ENCODE data around the gene ADAMTS19.

ADAMTS19 gene

DNA sequence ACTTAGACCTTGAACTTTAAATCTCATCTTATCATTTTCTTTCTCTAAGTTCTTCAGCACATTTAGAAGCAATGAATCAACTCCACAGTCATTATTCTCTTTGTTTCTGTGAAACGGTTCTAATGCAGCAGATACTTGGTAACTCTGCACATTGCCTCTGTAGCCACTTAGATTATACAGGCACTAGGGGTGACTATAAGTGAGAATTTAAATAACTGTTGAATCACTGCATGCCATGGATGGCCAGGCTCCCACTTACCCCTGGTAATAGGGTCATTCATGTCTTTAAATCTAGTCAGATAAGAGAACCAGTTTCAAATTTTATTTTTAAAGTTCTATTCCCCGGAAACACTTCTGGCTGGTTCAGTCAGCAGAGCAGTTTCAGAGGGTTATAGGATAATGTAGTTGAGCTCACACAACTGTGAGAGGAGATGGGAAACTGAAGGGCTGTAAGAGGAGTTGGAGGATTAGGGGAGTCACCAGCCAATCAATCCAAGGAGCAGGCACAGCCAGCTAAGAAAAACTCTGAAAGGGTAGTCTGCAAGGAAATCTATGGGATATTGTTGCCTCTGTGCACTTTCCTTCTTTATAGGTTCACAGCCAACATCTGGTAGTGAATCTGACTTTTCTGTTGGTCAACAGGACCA is 283.6 kb downstream of the ADAMTS19 start:
- H3K4me3 ChIP-seq (ENCODE audit: low read depth, low read length) = no peak overlapping the region
- TF ChIP-seq, protein P1, sequence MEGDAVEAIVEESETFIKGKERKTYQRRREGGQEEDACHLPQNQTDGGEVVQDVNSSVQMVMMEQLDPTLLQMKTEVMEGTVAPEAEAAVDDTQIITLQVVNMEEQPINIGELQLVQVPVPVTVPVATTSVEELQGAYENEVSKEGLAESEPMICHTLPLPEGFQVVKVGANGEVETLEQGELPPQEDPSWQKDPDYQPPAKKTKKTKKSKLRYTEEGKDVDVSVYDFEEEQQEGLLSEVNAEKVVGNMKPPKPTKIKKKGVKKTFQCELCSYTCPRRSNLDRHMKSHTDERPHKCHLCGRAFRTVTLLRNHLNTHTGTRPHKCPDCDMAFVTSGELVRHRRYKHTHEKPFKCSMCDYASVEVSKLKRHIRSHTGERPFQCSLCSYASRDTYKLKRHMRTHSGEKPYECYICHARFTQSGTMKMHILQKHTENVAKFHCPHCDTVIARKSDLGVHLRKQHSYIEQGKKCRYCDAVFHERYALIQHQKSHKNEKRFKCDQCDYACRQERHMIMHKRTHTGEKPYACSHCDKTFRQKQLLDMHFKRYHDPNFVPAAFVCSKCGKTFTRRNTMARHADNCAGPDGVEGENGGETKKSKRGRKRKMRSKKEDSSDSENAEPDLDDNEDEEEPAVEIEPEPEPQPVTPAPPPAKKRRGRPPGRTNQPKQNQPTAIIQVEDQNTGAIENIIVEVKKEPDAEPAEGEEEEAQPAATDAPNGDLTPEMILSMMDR (IDR thresholded peaks at IDR 0.05; ENCODE audit: low read depth, low read length) = no peak

DNA sequence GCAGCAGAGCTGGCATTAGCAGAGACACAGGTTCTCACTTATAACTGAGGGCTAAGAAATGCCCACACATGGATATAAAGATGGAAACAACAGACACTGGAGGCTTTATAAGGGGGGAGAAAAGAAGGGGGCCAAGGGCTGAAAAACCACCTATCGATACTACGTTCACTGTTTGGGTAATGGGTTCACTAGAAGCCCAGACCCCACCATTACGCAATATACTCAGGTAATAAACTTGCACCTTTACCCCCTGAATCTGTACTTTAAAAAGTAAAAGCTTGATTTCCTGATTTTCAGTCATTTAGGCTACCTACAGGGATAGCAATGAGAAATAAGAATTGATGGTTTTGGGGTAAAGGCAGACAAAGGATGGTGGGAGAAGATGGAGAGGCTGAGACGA is 285.9 kb downstream of the ADAMTS19 start:
- TF ChIP-seq, protein P1 (IDR thresholded peaks at IDR 0.05; ENCODE audit: low read depth, low read length) = no peak
- no peak overlapping the region for H3K4me3 ChIP-seq (ENCODE audit: low read depth, low read length)

DNA sequence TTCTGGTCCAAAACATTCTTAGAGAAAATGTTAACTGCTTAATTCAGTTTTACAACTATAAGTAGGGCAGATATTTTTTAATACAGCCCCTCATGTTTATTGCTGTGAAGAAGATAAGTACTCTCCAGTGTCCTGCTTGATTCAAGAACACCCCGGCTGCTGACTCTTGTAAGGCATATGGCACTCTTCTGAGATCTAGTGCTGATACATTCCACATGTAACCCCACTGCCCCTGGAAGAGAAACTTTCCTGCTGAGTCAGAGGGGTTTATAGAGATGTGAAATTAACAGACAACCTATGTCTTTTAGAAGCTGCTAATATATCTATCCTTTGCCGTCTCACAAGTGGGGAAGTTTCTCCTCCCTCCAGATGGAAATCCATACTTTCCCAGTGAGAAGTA is 286.8 kb downstream of the ADAMTS19 start:
- TF ChIP-seq, protein P1 (IDR thresholded peaks at IDR 0.05; ENCODE audit: low read depth, low read length) = no peak
- no peak overlapping the region for H3K4me3 ChIP-seq (ENCODE audit: low read depth, low read length)

DNA sequence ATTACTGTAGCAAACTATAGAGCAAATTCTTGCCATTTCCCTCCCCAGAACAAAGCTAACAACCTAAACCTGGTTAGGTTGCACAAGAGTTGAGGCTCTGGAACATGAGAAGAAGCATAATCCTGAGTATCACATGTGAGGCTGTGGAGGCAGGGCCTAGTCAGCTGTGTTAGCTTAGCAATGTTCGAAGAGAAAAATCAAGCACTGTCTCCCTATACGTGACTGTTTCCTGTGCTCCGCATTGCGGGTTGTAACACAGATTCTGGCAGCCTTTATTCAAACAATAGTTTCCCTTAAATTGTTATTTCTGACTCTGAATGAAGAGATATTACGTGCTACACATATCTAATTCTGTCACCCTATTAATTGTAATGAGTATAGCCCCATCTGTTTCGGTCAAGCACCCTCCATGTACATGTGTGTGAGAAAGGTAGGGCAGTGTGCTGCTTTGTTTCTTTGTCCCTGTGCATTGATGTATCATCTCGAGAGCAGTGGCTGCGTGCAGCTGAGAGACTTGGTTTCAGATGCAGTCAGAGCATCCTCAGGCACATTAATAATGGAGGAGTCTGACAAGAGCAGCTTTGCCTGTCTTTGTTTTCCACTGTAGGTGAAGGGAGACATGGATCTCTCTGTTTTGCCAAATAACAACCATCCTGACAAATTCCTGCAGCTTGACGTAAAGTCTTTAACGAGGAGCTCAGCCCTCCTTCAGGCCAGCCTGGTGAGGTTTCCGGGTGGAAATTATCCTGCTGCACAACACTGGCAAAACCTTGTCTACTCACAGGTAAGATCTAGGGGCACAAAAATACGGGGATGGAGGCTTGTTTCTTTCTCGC is 287.7 kb downstream of the ADAMTS19 start, which contains the start of gene MINAR2:
Gene MINAR2 (plus strand): TSS at position 523 of the 836 bp plus-strand sequence. CDS start 97 bp downstream, at position 620.
- no peak within 1 kb of the TSS for H3K4me3 ChIP-seq (ENCODE audit: low read depth, low read length)
- TF ChIP-seq, protein P1 (IDR thresholded peaks at IDR 0.05; ENCODE audit: low read depth, low read length) = no peak

DNA sequence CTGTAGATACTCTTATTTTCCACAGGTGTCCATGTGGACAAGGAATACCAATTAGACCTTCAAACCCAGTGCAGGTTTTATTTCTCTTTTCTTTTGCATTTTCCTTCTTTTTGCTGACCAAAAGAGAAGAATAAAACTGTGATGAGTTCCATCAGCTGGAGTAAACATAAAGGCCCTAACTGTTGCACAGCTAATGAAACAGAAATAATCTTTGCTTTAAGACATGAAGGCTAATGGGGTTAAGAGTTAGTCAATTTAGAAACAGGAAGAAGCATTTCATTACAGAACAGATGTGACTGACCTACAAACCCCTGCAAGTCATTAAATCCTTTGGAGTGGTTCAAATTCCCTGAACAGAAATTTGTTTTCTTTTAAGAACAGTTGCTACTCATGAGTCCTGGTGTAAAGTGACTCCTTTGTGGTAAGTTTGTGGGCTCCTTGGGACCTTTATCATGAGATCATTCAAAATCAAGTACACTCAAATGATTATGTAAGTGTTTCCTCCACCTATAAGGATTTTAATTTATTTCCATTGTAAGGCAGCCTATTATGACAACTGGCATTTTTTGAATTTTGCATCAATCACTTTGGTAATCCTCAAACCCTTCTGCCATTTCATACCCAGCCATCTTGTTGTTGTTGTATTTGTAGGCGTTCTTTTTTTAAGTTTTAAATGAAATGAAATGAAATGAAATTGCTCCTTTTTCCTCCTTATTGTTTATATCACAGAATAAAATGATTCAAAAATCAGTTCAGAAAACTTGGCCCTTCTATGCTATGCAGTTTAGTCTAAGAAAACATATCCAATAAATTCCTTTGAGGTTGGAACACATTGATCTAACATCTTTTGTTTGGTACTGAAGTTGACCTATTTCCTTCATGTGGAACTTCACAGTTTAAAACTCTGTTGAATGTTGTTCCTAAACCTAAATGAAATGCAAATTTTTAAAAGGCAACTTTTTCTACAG is 289.1 kb downstream of the ADAMTS19 start:
- TF ChIP-seq, protein P1 (IDR thresholded peaks at IDR 0.05; ENCODE audit: low read depth, low read length) = no peak

DNA sequence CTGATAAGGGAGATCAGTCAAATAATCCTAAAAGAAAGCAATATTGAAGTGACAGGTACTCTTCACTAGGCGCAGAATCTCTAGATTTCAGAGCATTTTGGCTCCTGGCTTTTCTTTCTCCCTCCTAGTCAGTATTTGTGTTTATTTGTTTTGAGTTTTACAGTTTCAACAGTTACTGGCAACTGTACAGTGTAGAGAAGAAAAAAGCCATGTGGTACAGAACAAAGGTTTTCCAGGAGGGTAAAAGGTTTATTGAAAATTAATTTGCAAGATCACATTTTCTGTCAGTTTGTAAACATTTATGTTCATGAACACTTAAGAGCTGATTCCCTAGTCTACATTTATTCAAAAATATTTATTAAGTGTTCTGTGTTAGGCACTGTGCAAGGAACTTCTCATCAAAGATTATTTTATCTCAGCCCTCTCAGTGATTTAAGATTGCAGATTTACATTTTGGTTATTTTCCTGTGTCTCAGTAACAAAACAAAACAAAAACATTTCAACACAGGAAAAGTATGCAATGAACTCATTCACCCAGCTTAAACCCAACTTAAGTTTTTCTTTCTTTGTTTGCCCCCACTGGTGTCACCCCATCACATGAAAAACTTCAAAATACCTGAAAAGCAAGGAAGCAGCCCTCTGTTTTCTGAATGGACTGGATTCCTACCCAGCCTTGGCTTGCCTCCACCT is 300.7 kb downstream of the ADAMTS19 start:
- no peak overlapping the region for H3K4me3 ChIP-seq (ENCODE audit: low read depth, low read length)
- TF ChIP-seq, protein P1 (IDR thresholded peaks at IDR 0.05; ENCODE audit: low read depth, low read length) = no peak

More for the DNA sequence above, 289.1 kb downstream of the ADAMTS19 start:
- no peak overlapping the region for H3K4me3 ChIP-seq (ENCODE audit: low read depth, low read length)
